Globus pallidus (tissue), 1 donor: ENCODE data around the gene TLK2.

Experiments
- DNase-seq: peaks from one replicate; pipeline ENCODE4 v3.0.0-alpha.2; 2015; ENCODE audit warnings: low spot score

Gene TLK2

GRCh38 chr17:62655656-62656055, 177.0 kb downstream of the TLK2 start:
- no peak for DNase-seq

GRCh38 chr17:62656446-62656845, 177.8 kb downstream of the TLK2 start:
- DNase-seq = no peak

GRCh38 chr17:62657145-62657665, 178.6 kb downstream of the TLK2 start:
- no peak for DNase-seq

- no peak for DNase-seq
These were observed 179.1 kb downstream of the TLK2 start for GRCh38 chr17:62657690-62658089.

- no peak for DNase-seq
These were observed 179.7 kb downstream of the TLK2 start for GRCh38 chr17:62658136-62658920.

GRCh38 chr17:62660629-62661118, 182.0 kb downstream of the TLK2 start:
- DNase-seq = no peak

GRCh38 chr17:62661337-62661736, 182.7 kb downstream of the TLK2 start:
- no peak for DNase-seq

GRCh38 chr17:62662855-62663254, 184.2 kb downstream of the TLK2 start:
- no peak for DNase-seq
